ENCODE results near the gene ST3GAL3. TPM values are rescaled to one million over a fixed set of nuclear protein-coding genes. Genes with fewer than 3 reads are reported as not detected.

Gene ST3GAL3
- total and polyA plus RNA-seq, 2 of the 13 experiments (the other 11 are each of a cell fraction or from before 2014, with no cell fraction given) = 5.1 to 8.1 TPM

DNA sequence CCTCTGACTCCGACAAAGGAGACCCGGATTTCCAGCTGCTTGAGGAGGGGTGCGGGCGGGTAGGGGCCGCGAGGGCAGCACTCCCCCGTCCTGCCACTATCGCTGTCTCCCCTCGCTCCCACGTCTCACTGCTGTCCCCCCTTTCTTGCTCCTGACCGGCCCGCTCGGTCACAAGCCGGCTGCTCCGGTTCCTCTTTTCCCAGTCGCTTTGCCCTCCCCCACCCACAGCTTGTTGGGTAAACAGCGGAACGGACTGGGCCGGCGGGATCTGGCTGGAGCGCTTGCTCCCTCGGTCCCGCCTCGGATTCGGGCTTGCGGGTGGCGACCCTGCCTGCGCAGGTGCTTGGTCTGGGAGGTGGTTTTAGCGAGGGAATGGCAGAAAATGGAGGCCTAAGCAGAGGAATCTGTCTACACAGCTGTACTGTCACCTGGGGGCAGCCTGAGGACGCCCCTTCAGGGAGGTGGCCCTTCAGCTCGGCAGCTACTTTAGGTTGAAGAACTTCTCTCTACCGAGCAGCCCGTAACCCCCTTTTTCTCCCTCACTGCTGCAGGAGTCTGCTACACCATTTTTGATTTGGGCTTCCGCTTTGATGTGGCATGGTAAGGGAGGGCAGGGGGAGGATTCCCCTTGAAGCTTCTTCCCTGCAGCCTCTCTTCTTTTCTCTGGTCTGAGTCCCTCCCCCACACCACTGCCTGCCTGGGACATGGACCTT, 268.1 kb downstream of the ST3GAL3 start (continued):
- TF ChIP-seq, protein P1, sequence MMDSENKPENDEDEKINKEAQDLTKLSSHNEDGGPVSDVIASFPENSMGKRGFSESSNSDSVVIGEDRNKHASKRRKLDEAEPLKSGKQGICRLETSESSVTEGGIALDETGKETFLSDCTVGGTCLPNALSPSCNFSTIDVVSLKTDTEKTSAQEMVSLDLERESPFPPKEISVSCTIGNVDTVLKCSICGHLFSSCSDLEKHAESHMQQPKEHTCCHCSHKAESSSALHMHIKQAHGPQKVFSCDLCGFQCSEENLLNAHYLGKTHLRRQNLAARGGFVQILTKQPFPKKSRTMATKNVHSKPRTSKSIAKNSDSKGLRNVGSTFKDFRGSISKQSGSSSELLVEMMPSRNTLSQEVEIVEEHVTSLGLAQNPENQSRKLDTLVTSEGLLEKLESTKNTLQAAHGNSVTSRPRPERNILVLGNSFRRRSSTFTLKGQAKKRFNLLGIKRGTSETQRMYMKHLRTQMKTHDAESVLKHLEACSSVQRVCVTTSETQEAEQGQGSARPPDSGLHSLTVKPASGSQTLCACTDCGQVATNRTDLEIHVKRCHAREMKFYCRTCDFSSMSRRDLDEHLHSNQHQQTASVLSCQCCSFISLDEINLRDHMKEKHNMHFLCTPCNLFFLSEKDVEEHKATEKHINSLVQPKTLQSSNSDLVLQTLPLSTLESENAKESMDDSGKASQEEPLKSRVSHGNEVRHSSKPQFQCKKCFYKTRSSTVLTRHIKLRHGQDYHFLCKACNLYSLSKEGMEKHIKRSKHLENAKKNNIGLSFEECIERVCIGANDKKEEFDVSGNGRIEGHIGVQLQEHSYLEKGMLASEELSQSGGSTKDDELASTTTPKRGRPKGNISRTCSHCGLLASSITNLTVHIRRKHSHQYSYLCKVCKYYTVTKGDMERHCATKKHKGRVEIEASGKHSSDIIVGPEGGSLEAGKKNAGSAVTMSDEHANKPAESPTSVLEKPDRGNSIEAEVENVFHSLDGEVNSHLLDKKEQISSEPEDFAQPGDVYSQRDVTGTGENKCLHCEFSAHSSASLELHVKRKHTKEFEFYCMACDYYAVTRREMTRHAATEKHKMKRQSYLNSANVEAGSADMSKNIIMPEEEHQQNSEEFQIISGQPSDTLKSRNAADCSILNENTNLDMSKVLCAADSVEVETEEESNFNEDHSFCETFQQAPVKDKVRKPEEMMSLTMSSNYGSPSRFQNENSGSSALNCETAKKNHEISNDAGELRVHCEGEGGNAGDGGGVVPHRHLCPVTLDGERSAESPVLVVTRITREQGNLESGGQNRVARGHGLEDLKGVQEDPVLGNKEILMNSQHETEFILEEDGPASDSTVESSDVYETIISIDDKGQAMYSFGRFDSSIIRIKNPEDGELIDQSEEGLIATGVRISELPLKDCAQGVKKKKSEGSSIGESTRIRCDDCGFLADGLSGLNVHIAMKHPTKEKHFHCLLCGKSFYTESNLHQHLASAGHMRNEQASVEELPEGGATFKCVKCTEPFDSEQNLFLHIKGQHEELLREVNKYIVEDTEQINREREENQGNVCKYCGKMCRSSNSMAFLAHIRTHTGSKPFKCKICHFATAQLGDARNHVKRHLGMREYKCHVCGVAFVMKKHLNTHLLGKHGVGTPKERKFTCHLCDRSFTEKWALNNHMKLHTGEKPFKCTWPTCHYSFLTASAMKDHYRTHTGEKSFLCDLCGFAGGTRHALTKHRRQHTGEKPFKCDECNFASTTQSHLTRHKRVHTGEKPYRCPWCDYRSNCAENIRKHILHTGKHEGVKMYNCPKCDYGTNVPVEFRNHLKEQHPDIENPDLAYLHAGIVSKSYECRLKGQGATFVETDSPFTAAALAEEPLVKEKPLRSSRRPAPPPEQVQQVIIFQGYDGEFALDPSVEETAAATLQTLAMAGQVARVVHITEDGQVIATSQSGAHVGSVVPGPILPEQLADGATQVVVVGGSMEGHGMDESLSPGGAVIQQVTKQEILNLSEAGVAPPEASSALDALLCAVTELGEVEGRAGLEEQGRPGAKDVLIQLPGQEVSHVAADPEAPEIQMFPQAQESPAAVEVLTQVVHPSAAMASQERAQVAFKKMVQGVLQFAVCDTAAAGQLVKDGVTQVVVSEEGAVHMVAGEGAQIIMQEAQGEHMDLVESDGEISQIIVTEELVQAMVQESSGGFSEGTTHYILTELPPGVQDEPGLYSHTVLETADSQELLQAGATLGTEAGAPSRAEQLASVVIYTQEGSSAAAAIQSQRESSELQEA (CRISPR knock-in tag; IDR thresholded peaks at IDR 0.05; ENCODE audit: not compliant biosample characterization) = no peak
- 0 out of 2 replicates have a peak, but pooled peaks have one; percentile 36 for TF ChIP-seq ZNF670 (CRISPR knock-in tag; IDR thresholded peaks at IDR 0.05; ENCODE audit: borderline replicate concordance)
- TF ChIP-seq, protein P2, sequence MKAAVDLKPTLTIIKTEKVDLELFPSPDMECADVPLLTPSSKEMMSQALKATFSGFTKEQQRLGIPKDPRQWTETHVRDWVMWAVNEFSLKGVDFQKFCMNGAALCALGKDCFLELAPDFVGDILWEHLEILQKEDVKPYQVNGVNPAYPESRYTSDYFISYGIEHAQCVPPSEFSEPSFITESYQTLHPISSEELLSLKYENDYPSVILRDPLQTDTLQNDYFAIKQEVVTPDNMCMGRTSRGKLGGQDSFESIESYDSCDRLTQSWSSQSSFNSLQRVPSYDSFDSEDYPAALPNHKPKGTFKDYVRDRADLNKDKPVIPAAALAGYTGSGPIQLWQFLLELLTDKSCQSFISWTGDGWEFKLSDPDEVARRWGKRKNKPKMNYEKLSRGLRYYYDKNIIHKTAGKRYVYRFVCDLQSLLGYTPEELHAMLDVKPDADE (CRISPR knock-in tag; IDR thresholded peaks at IDR 0.05) = 0 out of 2 replicates have a peak, but pooled peaks have one; percentile 32
- TF ChIP-seq ZFP90 (CRISPR knock-in tag; IDR thresholded peaks at IDR 0.05; ENCODE audit: borderline replicate concordance) = 0 out of 2 replicates have a peak, but pooled peaks have one; percentile 45
- TF ChIP-seq, protein P3, sequence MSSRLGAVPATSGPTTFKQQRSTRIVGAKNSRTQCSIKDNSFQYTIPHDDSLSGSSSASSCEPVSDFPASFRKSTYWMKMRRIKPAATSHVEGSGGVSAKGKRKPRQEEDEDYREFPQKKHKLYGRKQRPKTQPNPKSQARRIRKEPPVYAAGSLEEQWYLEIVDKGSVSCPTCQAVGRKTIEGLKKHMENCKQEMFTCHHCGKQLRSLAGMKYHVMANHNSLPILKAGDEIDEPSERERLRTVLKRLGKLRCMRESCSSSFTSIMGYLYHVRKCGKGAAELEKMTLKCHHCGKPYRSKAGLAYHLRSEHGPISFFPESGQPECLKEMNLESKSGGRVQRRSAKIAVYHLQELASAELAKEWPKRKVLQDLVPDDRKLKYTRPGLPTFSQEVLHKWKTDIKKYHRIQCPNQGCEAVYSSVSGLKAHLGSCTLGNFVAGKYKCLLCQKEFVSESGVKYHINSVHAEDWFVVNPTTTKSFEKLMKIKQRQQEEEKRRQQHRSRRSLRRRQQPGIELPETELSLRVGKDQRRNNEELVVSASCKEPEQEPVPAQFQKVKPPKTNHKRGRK (CRISPR knock-in tag; IDR thresholded peaks at IDR 0.05) = no peak
- no peak for TF ChIP-seq ZNF616 (CRISPR knock-in tag; IDR thresholded peaks at IDR 0.05; ENCODE audit: low read depth)
- 0 out of 2 replicates have a peak, but pooled peaks have one; percentile 57 for TF ChIP-seq FLYWCH1 (CRISPR knock-in tag; IDR thresholded peaks at IDR 0.05)
- TF ChIP-seq, protein P4, sequence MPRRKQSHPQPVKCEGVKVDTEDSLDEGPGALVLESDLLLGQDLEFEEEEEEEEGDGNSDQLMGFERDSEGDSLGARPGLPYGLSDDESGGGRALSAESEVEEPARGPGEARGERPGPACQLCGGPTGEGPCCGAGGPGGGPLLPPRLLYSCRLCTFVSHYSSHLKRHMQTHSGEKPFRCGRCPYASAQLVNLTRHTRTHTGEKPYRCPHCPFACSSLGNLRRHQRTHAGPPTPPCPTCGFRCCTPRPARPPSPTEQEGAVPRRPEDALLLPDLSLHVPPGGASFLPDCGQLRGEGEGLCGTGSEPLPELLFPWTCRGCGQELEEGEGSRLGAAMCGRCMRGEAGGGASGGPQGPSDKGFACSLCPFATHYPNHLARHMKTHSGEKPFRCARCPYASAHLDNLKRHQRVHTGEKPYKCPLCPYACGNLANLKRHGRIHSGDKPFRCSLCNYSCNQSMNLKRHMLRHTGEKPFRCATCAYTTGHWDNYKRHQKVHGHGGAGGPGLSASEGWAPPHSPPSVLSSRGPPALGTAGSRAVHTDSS (CRISPR knock-in tag; conservative IDR thresholded peaks at IDR 0.05) = no peak
- TF ChIP-seq MXI1 (IDR thresholded peaks at IDR 0.05; ENCODE audit: borderline replicate concordance, low read depth, low read length) = no peak
- 0 out of 2 replicates have a peak, but pooled peaks have one; percentile 53 for TF ChIP-seq ZBTB42 (CRISPR knock-in tag; IDR thresholded peaks at IDR 0.05)
- peak; percentile 56; the same call in 1 of the 2 replicates for TF ChIP-seq DR1 (CRISPR knock-in tag; IDR thresholded peaks at IDR 0.05)
- TF ChIP-seq JDP2 (CRISPR knock-in tag; IDR thresholded peaks at IDR 0.05; ENCODE audit: borderline replicate concordance) = no peak
- TF ChIP-seq ZSCAN12 (CRISPR knock-in tag; IDR thresholded peaks at IDR 0.05) = peak; percentile 63; the same call in 1 of the 2 replicates
- no peak for TF ChIP-seq FIP1L1 (IDR thresholded peaks at IDR 0.05; ENCODE audit: borderline replicate concordance, insufficient read depth, low read depth, low read length)
- TF ChIP-seq REL (CRISPR knock-in tag; conservative IDR thresholded peaks at IDR 0.05) = 0 out of 2 replicates have a peak, but pooled peaks have one; percentile 2

All from HepG2 (cell line).